Testis (tissue), 2 donors: ENCODE measurements around the gene TGFB1I1.

Experiments
- CTCF ChIP-seq, 3 experiments: fragments of 450-650 bp in 2 of 3; fragments of 200-600 bp in 1 of 3; sonication (generic) in 1 of 3; IDR thresholded peaks; one replicate each; pipeline ENCODE4 v1.5.1; 2016 to 2019; ENCODE audit warnings: antibody characterized with exemption in 3 of 3, mild to moderate bottlenecking in 2 of 3, moderate library complexity in 1 of 3
- POLR2A ChIP-seq: fragments of 450-650 bp; IDR thresholded peaks from one replicate; pipeline ENCODE4 v1.6.1; 2017; ENCODE audit warnings: antibody characterized with exemption, mild to moderate bottlenecking, moderate library complexity

GRCh38 chr16:31487071-31487719 lies 15.2 kb downstream of the TGFB1I1 start:
- TF ChIP-seq POLR2A = no peak
- TF ChIP-seq CTCF (IDR thresholded peaks at IDR 0.05) = no peak
